Spleen (tissue), 7 donors: ENCODE results near the gene CRNKL1.

Source experiments
- POLR2A ChIP-seq, 3 donors: fragments of 450-650 bp; IDR thresholded peaks; one replicate each; pipeline ENCODE4 v1.5.1; 2017; ENCODE audit warnings: antibody characterized with exemption in 3 of 3, mild to moderate bottlenecking in 1 of 3
- TF ChIP-seq, protein P1 (sequence below), 11 experiments: fragments of 200-600 bp in 7 of 11; fragments of 450-650 bp in 4 of 11; sonication (generic) in 4 of 11; IDR thresholded peaks in 8 of 11; conservative IDR thresholded peaks in 3 of 11; 1 replicate in 7 of 11; 2 replicates in 4 of 11; pipeline versions ENCODE4 v1.4.0 to v1.8.0; 2016 to 2021; ENCODE audit warnings: antibody characterized with exemption in 11 of 11, inconsistent platforms in 4 of 11, mild to moderate bottlenecking in 1 of 11
- donor health status: DM: no; HTN: no; CAD: no; lungs with moderate emphysema.
- donor health status: DM: no; HTN: no; CAD: no.
- donor health status: DM: no; HTN: no; CAD: no.

DNA sequence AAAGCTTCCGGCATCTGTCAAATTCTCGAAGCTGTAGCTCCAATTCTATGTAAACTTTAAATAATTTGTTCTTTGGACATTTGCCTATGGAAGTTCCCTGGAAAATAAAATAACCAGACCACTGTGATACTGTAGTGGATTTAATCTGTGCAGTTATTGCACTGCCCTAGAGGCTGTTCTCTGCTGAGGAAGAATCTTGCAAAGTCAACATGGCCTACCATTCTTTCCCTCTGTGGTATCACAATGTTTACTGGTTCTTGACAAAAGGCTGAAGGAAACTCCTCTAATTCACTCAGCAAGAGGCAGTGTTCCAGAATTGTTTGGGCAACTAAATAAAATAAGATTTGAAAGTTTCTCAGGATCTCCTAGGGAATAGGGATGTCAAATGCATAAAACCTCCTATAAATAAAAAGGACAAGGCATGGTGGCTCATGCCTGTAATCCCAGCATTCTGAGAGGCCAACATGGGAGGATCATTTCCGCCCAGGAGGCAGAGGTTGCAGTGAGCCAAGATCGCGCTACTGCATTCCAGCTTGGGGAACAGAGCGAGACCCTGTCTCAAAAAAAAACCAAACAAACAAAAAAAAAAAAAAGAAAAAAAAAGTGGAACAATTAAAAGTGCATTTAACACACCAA is 12.4 kb downstream of the CRNKL1 start:
- TF ChIP-seq POLR2A (IDR thresholded peaks at IDR 0.05) = no peak
- TF ChIP-seq, protein P1, sequence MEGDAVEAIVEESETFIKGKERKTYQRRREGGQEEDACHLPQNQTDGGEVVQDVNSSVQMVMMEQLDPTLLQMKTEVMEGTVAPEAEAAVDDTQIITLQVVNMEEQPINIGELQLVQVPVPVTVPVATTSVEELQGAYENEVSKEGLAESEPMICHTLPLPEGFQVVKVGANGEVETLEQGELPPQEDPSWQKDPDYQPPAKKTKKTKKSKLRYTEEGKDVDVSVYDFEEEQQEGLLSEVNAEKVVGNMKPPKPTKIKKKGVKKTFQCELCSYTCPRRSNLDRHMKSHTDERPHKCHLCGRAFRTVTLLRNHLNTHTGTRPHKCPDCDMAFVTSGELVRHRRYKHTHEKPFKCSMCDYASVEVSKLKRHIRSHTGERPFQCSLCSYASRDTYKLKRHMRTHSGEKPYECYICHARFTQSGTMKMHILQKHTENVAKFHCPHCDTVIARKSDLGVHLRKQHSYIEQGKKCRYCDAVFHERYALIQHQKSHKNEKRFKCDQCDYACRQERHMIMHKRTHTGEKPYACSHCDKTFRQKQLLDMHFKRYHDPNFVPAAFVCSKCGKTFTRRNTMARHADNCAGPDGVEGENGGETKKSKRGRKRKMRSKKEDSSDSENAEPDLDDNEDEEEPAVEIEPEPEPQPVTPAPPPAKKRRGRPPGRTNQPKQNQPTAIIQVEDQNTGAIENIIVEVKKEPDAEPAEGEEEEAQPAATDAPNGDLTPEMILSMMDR (IDR thresholded peaks at IDR 0.05 in 8 of 11, conservative IDR thresholded peaks at IDR 0.05 in 3 of 11) = no peak
